ENCODE data around the gene FMN2.
"Not testable (repeated sequence)": the region's sequence is repeated elsewhere in the genome, so short reads cannot be mapped to it uniquely, and the experiment has no call there.

Gene FMN2

GRCh38 chr1:240312872-240313271 lies 221.2 kb downstream of the FMN2 start:
- TF ChIP-seq CTCF (IDR thresholded peaks at IDR 0.05; ENCODE audit: insufficient read depth, missing control alignments): no peak
- FAIRE-seq (no peak), DNase-seq (ENCODE audit: insufficient read length, low spot score) (no peak)

GRCh38 chr1:240314845-240315801 lies 223.4 kb downstream of the FMN2 start:
- DNase-seq (ENCODE audit: insufficient read length, low spot score): no peak
- TF ChIP-seq CTCF (IDR thresholded peaks at IDR 0.05; ENCODE audit: insufficient read depth, missing control alignments): no peak
- FAIRE-seq: peak; percentile 87

- FAIRE-seq (peak; percentile 41), DNase-seq (ENCODE audit: insufficient read length, low spot score) (no peak)
- no peak for TF ChIP-seq CTCF (IDR thresholded peaks at IDR 0.05; ENCODE audit: insufficient read depth, missing control alignments)
Observed at GRCh38 chr1:240319998-240320397, 228.3 kb downstream of the FMN2 start.

GRCh38 chr1:240320659-240321058 lies 229.0 kb downstream of the FMN2 start:
- no peak for TF ChIP-seq CTCF (IDR thresholded peaks at IDR 0.05; ENCODE audit: insufficient read depth, missing control alignments)
- no peak for DNase-seq (ENCODE audit: insufficient read length, low spot score)
- no peak for FAIRE-seq

GRCh38 chr1:240322943-240323342 lies 231.3 kb downstream of the FMN2 start:
- FAIRE-seq (no peak), DNase-seq (ENCODE audit: insufficient read length, low spot score) (no peak)
- TF ChIP-seq CTCF (IDR thresholded peaks at IDR 0.05; ENCODE audit: insufficient read depth, missing control alignments): no peak

- DNase-seq (ENCODE audit: insufficient read length, low spot score); FAIRE-seq: not testable (repeated sequence)
Observed at GRCh38 chr1:240328382-240328781, 236.7 kb downstream of the FMN2 start.

- no peak for FAIRE-seq
- no peak for TF ChIP-seq CTCF (IDR thresholded peaks at IDR 0.05; ENCODE audit: insufficient read depth, missing control alignments)
- no peak for DNase-seq (ENCODE audit: insufficient read length, low spot score)
Observed at GRCh38 chr1:240329443-240329842, 237.8 kb downstream of the FMN2 start.

All from D721Med (cell line).